ENCODE results near the gene MEAF6. TPM values are rescaled to one million over a fixed set of nuclear protein-coding genes. Genes with fewer than 3 reads are reported as not detected.
"Not testable (repeated sequence)": the region's sequence is repeated elsewhere in the genome, so short reads cannot be mapped to it uniquely, and the experiment has no call there.

The MEAF6 gene
- total and polyA plus RNA-seq, 2 experiments from 2014 or later, result 96.2 to 117 TPM

- Histone ChIP-seq H3K9me3 (ENCODE audit: low read depth) (no peaks in the 10 kb centered on the region), H3K9me2 (ENCODE audit: insufficient read depth) (no peaks in the 10 kb centered on the region), H3K4me3 (no peak overlapping the region), H4K20me1 (ENCODE audit: insufficient read depth) (no peaks in the 10 kb centered on the region), H3K27ac (no peak overlapping the region), H3K79me2 (ENCODE audit: insufficient read depth) (no peaks in the 10 kb centered on the region), H3K27me3 (replicated peaks; ENCODE audit: insufficient read depth) (no peaks in the 10 kb centered on the region), H3K4me2 (ENCODE audit: unreplicated experiment) (no peak overlapping the region), H3K9ac (no peak overlapping the region), H2AFZ (no peak overlapping the region), H3K4me1 (ENCODE audit: insufficient read depth) (0 out of 2 replicates have a peak, but pooled peaks cover 4% of the 10 kb centered on the region), H3F3A (ENCODE audit: insufficient read depth) (peaks cover 9% of the 10 kb centered on the region), H3K36me3 (ENCODE audit: low read depth) (no peaks in the 10 kb centered on the region)
- no peak for DNase-seq
- TF ChIP-seq EZH2phosphoT487 (IDR thresholded peaks at IDR 0.05; ENCODE audit: insufficient read depth, low read depth) (no peak), EZH2 (IDR thresholded peaks at IDR 0.05; ENCODE audit: insufficient read depth, poor library complexity, severe bottlenecking) (no peak)
- in situ Hi-C loops (cut with MboI), result no loop called here
These were observed 5.0 kb upstream of the MEAF6 start for GRCh38 chr1:37519613-37520012.

GRCh38 chr1:37518929-37519328, 4.4 kb upstream of the MEAF6 start:
- in situ Hi-C loops (cut with MboI); H3K27ac ChIP-seq; DNase-seq; H3K4me1 ChIP-seq (ENCODE audit: insufficient read depth); H3K4me3 ChIP-seq; H3K9ac ChIP-seq; H3K9me2 ChIP-seq (ENCODE audit: insufficient read depth); H2AFZ ChIP-seq; H3K27me3 ChIP-seq (replicated peaks; ENCODE audit: insufficient read depth); H3K4me2 ChIP-seq (ENCODE audit: unreplicated experiment); H3K36me3 ChIP-seq (ENCODE audit: low read depth); H3F3A ChIP-seq (ENCODE audit: insufficient read depth); H3K9me3 ChIP-seq (ENCODE audit: low read depth); H3K79me2 ChIP-seq (ENCODE audit: insufficient read depth); H4K20me1 ChIP-seq (ENCODE audit: insufficient read depth): not testable (repeated sequence)
- 68 to 69% methylated on average over 15 of the region's 15 CpGs for WGBS, 2 experiments (ENCODE audit: low coverage in 1 of 2, low lambda C conversion rate in 2 of 2, missing lambda C conversion rate in 2 of 2)

GRCh38 chr1:37518241-37518640, 3.7 kb upstream of the MEAF6 start:
- H4K20me1 ChIP-seq (ENCODE audit: insufficient read depth); H3K4me3 ChIP-seq; H3K9me3 ChIP-seq (ENCODE audit: low read depth); H3K4me1 ChIP-seq (ENCODE audit: insufficient read depth); H3K27me3 ChIP-seq (replicated peaks; ENCODE audit: insufficient read depth); H3K4me2 ChIP-seq (ENCODE audit: unreplicated experiment); H3K27ac ChIP-seq; H3K9me2 ChIP-seq (ENCODE audit: insufficient read depth); H2AFZ ChIP-seq; H3K36me3 ChIP-seq (ENCODE audit: low read depth); DNase-seq; in situ Hi-C loops (cut with MboI); H3F3A ChIP-seq (ENCODE audit: insufficient read depth); H3K9ac ChIP-seq: not testable (repeated sequence)
- WGBS, 2 experiments (ENCODE audit: low coverage in 1 of 2, low lambda C conversion rate in 2 of 2, missing lambda C conversion rate in 2 of 2), result 91% methylated on average over 11 to 30 of the region's 31 CpGs
- peaks cover 12% of the 10 kb centered on the region for H3K79me2 ChIP-seq (ENCODE audit: insufficient read depth)

GRCh38 chr1:37517569-37517968, 3.0 kb upstream of the MEAF6 start:
- DNase-seq, result no peak
- 0 out of 2 replicates have a peak, but pooled peaks cover 4% of the 10 kb centered on the region for H3K4me1 ChIP-seq (ENCODE audit: insufficient read depth)

GRCh38 chr1:37515185-37516034, 844 bp upstream of the MEAF6 start:
- H3K79me2 ChIP-seq (ENCODE audit: insufficient read depth), result peaks cover 41% of the 10 kb centered on the region

More at GRCh38 chr1:37517569-37517968, 3.0 kb upstream of the MEAF6 start:
- no peak overlapping the region for H3K4me2 ChIP-seq (ENCODE audit: unreplicated experiment)
- peaks cover 19% of the 10 kb centered on the region for H3K79me2 ChIP-seq (ENCODE audit: insufficient read depth)
- no peaks in the 10 kb centered on the region for H3K27me3 ChIP-seq (replicated peaks; ENCODE audit: insufficient read depth)
- no peaks in the 10 kb centered on the region for H3K9me3 ChIP-seq (ENCODE audit: low read depth)
- no peaks in the 10 kb centered on the region for H3K36me3 ChIP-seq (ENCODE audit: low read depth)
- H3K9me2 ChIP-seq (ENCODE audit: insufficient read depth), result no peaks in the 10 kb centered on the region
- TF ChIP-seq EZH2phosphoT487 (IDR thresholded peaks at IDR 0.05; ENCODE audit: insufficient read depth, low read depth) (no peak), EZH2 (IDR thresholded peaks at IDR 0.05; ENCODE audit: insufficient read depth, poor library complexity, severe bottlenecking) (no peak)
- no peak overlapping the region for H3K4me3 ChIP-seq
- no peak overlapping the region for H2AFZ ChIP-seq
- H3K27ac ChIP-seq, result no peak overlapping the region
- H3F3A ChIP-seq (ENCODE audit: insufficient read depth), result peaks cover 9% of the 10 kb centered on the region
- in situ Hi-C loops (cut with MboI), result no loop called here
- H3K9ac ChIP-seq, result no peak overlapping the region
- WGBS, 2 experiments (ENCODE audit: low coverage in 1 of 2, low lambda C conversion rate in 2 of 2, missing lambda C conversion rate in 2 of 2), result 54 to 62% methylated on average over 1 of the region's 1 CpG
- H4K20me1 ChIP-seq (ENCODE audit: insufficient read depth), result no peaks in the 10 kb centered on the region

More at GRCh38 chr1:37515185-37516034, 844 bp upstream of the MEAF6 start:
- peak overlapping the region; percentile 82 for H3K9ac ChIP-seq
- H3K27ac ChIP-seq, result peak overlapping the region; percentile 74
- H3F3A ChIP-seq (ENCODE audit: insufficient read depth), result peaks cover 9% of the 10 kb centered on the region
- peak overlapping the region; percentile 78 for H3K4me2 ChIP-seq (ENCODE audit: unreplicated experiment)
- 76% methylated on average over 18 of the region's 18 CpGs for WGBS, 2 experiments (ENCODE audit: low coverage in 1 of 2, low lambda C conversion rate in 2 of 2, missing lambda C conversion rate in 2 of 2)
- no peak for DNase-seq
- TF ChIP-seq EZH2 (IDR thresholded peaks at IDR 0.05; ENCODE audit: insufficient read depth, poor library complexity, severe bottlenecking) (no peak), EZH2phosphoT487 (IDR thresholded peaks at IDR 0.05; ENCODE audit: insufficient read depth, low read depth) (no peak)
- no peaks in the 10 kb centered on the region for H3K9me3 ChIP-seq (ENCODE audit: low read depth)
- no peaks in the 10 kb centered on the region for H3K27me3 ChIP-seq (replicated peaks; ENCODE audit: insufficient read depth)
- in situ Hi-C loops (cut with MboI), result no loop called here
- peaks cover 15% of the 10 kb centered on the region for H3K36me3 ChIP-seq (ENCODE audit: low read depth)
- no peaks in the 10 kb centered on the region for H4K20me1 ChIP-seq (ENCODE audit: insufficient read depth)
- H2AFZ ChIP-seq, result peak overlapping the region; percentile 86
- H3K9me2 ChIP-seq (ENCODE audit: insufficient read depth), result no peaks in the 10 kb centered on the region
- 0 out of 2 replicates have a peak, but pooled peaks cover 4% of the 10 kb centered on the region for H3K4me1 ChIP-seq (ENCODE audit: insufficient read depth)
- H3K4me3 ChIP-seq, result peak overlapping the region; percentile 83
